ENCODE data around the gene SOAT2. TPM values are rescaled to one million over a fixed set of nuclear protein-coding genes. Genes with fewer than 3 reads are reported as not detected.
"Not testable (repeated sequence)": the region's sequence is repeated elsewhere in the genome, so short reads cannot be mapped to it uniquely, and the experiment has no call there.

SOAT2 gene
- total RNA-seq, 1 donor from 2014 or later: not detected

DNA sequence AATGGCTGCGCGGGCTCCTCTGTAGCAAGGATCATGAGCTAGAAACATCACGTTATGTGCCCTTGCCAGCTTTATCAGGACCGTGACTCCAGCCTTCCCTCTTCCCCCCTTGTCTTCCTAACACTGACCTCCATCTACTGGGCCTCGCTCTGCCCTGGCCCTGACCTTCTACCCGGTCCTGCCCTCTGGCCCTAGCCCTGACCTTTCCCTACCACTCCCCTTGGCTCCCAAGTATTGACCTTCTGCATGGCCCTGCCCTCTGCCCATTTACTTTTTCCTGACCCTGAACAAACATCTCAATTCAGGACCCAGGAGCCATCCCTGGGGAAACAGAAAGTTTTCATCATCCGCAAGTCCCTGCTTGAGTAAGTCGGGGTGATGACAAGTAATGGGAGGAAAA lies 2.0 kb downstream of the SOAT2 start:
- DNase-seq (ENCODE audit: low read depth, low spot score): no peak

DNA sequence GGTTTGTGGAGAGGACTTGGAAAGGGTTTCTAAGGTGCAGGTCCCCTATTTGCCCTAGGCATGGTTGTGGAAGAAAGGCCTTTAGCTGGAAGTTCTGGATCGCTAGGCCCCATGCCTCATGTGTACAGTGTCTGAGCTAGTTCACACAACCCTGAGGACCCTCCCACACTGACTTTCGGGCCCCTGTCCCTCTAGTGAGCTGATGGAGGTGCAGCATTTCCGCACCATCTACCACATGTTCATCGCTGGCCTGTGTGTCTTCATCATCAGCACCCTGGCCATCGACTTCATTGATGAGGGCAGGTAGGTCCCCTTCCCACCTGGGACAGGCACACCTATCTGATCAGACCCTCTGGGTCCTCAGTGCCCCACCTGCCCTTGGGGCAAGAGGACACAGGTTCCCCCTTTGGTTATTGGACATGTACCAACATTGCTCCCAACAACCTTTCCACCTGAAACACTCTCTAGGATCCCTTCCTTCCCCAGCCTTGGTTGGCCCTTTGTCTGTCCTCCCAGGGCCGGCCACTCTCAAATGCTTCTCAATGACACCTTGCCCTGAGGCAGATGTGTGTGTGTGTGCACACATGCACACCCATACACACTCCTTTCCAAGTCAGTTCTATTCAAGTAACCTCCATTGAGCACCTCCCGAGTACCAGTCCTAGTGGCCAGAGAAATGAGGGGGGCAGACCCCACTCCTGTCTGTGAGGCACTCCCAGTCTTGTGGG lies 2.6 kb downstream of the SOAT2 start:
- DNase-seq (ENCODE audit: low read depth, low spot score): no peak

DNA sequence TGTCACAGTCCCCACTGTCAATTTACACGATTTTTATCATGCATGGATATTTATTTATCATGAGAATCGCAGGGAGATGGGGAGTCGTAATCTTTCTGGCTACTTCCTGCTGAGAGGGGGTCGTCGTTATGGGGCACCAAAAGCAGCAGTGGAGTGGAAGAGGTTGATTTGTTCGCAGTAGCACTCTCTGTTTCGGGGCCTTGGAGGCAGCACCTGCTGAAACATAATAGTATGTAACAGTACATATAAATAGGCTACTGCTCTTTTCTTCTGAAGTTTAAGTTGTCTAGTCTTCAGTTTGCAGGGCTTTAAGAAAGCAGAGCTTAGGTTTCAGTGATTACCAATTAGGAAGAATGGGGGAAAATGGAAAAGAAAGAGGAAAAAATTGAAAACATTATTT lies 3.8 kb downstream of the SOAT2 start:
- no peak for DNase-seq (ENCODE audit: low read depth, low spot score)

DNA sequence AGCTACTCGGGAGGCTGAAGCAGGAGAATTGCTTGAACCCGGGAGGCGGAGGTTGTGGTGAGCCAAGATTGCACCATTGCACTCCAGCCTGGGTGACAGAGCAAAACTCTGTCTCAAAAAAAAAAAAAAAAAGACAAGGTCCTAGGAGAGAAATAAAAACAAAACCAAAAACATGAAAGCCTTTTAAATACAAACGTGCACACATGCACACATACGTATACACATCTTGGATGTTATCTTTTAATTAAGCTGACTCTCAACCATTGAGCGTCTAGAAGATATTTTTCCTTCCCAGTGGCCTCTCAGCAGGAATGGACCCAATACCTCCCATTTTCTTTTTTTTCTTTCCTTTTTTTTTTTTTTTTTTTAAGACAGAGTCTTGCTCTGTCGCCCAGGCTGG lies 9.1 kb downstream of the SOAT2 start:
- DNase-seq (ENCODE audit: low read depth, low spot score): not testable (repeated sequence)

DNA sequence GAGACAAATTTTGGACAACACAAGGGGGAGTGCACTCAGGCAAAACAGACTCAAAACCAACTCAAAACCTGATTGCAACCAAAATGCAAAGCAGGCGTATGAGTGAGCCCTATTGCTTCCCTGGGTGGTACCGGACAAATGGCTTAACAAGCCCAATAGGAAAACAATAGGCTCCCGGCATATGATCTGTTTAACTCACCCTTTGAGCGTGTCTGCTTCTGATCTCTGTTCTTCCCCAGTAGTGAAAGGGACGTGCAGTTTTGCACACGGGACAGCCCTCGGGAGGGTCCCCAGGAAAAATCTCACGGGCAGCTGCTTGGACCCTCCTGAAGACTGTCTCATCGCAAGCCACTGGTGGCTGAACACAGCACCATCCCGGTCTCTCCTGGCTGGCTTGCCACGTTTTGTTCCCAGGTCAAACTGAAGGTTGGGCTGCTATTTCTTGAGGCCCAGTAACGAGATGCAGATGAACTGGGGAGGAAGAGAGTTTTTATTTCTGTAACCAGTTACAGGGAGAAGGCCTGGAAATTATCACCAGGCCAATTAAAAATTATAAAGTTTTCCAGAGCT lies 9.9 kb downstream of the SOAT2 start:
- no peak for DNase-seq (ENCODE audit: low read depth, low spot score)

DNA sequence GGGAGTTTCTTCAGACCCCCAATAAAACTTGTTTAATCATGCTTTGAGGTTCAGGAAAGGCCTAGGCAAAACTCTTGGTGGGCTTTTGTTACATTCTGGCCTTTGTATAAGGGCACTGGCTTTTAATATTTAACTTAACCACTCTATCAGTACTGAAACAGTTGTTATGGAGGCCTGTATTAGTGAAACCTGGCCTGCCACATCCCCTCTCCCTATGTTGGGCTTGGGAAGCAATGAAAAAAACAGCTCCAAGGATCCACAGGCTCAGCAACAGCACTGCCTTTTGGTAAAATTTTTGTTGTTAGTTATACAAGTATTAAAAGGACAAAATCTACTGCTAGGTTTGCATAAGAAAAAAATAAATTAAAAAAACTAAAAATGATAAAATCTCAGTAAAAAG lies 10.7 kb downstream of the SOAT2 start:
- no peak for DNase-seq (ENCODE audit: low read depth, low spot score)

DNA sequence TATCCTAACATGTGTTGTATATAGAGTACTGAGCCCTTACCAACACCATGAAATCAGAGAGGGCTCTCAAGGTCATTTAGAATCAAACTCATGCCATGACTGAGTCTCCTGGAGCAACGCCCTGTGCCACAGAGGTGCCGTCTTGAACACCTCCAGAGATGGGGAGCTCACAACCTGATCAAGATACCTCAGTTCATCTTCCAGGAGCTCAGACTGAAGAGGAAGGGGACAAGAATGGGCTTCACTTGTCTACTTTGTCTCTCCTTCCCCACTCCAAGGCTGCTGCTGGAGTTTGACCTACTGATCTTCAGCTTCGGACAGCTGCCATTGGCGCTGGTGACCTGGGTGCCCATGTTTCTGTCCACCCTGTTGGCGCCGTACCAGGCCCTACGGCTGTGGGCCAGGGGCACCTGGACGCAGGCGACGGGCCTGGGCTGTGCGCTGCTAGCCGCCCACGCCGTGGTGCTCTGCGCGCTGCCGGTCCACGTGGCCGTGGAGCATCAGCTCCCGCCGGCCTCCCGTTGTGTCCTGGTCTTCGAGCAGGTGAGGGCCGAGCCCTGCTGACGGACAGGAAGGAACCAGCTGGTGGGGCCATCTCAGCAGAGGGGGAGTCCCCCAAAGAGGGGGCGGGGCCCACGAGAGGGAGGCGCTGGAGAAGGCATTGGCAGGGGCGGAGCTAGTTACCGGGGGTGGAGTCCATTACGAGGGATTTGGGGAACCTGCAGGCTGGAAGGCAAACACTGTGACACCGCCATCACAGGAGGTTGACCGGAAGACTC lies 12.0 kb downstream of the SOAT2 start:
- DNase-seq (ENCODE audit: low read depth, low spot score): no peak

DNA sequence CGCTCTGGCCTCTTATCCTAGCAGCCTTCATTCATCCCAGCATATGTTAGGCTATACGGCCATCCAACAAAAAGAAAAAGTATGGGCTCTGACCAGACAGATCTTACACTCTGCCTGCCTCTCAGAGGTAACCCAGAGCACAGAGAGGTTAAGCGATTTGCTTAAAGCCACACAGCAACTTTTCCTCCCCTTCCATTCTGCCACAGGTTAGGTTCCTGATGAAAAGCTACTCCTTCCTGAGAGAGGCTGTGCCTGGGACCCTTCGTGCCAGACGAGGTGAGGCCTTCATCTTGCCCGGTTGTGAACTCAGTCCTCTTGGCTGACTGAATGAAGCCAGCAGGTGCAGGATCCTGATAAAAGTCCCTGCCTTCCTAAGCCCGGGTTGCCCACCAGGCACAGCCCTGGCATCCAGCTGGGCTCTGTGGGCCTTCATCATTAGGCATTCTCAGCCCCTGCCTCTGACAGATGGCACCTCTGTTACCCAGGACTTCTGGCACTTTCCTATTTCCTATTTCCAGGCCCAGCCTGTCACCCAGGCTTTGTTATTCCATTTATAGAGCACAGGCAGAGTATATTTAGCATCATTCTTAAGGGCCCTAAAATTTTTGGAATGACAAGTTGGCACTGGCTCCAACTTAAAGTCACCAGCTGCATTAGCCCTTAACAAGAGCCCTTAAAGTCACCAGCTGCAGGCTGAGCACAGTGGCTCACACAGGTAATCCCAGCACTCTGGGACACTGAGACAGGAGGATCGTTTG lies 12.8 kb downstream of the SOAT2 start:
- no peak for DNase-seq (ENCODE audit: low read depth, low spot score)

DNA sequence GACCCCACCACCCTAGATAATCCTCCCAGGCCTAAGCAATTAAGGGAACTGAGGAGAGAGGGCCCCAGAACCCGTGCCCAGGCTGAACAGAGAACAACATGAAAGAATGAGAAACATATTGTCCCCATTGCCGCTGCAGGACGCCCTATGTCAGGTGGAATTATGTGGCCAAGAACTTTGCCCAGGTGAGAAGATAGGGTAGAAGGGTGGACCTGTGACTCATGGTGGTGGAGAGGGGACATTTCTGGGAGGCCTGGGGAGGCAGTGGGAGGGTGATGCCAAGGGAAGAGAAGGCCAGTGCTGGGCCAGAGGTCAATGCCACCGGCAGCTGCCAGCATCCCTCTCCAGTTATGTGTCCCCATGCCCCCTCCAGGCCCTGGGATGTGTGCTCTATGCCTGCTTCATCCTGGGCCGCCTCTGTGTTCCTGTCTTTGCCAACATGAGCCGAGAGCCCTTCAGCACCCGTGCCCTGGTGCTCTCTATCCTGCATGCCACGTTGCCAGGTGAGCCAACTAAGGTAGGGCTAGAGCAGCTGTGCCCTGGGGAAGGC lies 15.5 kb downstream of the SOAT2 start:
- no peak for DNase-seq (ENCODE audit: low read depth, low spot score)

DNA sequence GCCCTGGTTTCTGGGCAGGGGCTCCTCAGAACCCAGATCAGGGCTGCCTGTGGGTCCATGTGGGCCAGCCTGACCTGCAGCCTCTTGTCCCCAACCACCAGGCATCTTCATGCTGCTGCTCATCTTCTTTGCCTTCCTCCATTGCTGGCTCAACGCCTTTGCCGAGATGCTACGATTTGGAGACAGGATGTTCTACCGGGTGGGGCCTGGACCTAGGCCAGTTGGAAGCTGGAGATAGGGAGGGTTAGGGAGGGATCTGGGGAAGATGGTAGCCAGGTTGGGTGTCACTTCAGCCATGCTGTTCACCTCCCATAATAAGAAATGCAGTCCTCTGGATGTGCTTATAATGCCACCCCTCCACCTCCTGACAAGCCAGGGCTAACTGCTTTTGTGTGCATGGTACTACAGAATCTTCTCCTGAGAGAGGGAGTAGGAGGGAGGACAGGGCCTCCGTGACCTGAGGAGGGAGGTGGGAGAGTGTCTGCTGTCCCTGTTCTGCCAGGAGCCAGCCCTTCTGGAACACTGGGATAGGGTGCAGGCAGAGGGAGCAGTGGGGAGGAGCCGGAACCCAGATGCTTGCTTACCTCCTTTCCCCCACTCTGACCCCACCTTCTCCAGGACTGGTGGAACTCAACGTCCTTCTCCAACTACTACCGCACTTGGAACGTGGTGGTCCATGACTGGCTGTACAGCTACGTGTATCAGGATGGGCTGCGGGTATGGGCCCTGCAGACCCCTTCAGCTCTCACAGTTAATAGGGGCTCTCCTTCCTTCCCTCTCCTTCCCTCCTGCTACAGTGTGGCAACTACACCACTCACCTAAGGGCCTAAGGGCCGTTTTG lies 17.6 kb downstream of the SOAT2 start:
- no peak for DNase-seq (ENCODE audit: low read depth, low spot score)

DNA sequence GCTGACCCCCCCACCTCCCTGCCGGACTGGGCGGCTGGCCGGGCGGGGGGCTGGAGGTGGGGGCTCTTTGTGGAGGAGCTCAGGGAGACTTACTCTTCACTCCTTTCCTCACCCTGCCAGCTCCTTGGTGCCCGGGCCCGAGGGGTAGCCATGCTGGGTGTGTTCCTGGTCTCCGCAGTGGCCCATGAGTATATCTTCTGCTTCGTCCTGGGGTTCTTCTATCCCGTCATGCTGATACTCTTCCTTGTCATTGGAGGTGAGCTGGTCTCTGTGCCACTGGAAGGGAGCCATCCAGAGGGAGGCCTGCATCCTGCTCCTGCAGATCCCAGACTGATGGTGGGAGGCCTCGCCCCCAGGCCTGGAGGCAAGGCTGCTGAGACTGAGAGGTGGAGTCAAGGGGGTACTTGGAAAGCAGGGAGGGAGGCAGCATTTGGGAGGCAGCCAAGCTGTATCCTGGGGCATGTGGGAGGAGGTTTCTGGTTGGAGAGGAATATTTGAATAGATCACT lies 19.7 kb downstream of the SOAT2 start:
- DNase-seq (ENCODE audit: low read depth, low spot score): no peak

DNA sequence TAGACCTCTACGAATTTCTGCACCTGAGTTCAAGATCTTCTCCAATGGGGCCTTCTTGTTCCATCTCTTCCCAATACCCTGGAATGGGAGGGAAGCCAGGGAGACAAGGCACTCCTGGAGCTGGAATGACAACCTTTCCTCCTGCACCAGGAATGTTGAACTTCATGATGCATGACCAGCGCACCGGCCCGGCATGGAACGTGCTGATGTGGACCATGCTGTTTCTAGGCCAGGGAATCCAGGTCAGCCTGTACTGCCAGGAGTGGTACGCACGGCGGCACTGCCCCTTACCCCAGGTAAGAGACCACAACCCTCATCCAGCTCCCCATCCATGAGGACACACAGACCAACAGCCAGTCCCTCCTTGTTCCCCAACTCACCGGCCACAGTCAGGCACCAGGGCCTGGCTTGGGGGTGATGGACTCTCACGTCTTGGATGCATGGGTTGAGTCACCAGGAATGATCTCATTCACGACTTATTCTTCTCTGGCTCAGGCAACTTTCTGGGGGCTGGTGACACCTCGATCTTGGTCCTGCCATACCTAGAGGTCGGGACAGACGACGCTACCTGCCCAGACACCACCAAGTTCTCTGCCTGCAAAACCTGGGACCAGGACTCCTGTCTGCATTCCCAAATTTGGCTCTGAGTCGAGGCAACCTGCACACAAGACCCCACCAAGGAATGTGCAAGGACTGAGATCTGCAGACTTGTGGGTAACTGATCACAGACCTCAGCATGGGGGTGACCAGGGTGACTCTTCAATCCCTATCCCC lies 20.5 kb downstream of the SOAT2 start:
- DNase-seq (ENCODE audit: low read depth, low spot score): no peak

DNA sequence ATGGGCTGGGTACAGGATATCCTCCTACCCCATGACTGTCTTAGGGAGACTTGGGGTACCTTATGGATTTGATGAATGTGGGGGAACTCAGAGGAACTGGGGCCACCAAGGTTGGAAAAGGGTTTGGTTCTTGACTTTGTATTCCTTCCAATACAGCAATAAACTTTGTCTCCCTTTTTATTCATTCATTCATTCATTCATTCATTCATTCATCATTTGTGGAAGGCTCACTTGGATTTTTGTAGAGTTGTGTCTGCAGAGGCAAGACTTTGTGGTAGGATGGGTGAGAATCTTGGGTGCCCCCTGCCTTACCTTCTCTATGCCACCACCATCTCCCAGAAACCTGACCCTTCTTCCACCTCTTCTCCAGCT lies 21.1 kb downstream of the SOAT2 start:
- DNase-seq (ENCODE audit: low read depth, low spot score): no peak

DNA sequence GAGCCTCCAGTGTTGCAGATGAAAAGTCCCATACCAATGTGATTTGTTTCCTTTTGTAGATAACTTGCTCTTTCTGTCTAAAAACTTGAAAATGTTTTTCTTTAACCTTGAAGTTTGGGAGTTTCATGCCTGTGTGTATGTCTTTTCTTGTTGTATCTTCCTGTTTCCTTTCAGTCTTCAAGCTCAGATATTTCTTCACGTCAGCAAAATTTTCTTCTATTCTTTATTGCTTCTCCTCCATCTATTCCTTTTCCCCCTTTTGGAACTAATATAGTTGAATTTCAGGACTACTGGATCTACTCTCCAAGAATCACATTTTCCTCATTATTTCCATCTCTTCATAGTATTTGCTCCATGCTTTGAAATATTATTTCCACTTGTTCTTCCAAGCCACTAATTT lies 23.9 kb downstream of the SOAT2 start:
- DNase-seq (ENCODE audit: low read depth, low spot score): no peak

DNA sequence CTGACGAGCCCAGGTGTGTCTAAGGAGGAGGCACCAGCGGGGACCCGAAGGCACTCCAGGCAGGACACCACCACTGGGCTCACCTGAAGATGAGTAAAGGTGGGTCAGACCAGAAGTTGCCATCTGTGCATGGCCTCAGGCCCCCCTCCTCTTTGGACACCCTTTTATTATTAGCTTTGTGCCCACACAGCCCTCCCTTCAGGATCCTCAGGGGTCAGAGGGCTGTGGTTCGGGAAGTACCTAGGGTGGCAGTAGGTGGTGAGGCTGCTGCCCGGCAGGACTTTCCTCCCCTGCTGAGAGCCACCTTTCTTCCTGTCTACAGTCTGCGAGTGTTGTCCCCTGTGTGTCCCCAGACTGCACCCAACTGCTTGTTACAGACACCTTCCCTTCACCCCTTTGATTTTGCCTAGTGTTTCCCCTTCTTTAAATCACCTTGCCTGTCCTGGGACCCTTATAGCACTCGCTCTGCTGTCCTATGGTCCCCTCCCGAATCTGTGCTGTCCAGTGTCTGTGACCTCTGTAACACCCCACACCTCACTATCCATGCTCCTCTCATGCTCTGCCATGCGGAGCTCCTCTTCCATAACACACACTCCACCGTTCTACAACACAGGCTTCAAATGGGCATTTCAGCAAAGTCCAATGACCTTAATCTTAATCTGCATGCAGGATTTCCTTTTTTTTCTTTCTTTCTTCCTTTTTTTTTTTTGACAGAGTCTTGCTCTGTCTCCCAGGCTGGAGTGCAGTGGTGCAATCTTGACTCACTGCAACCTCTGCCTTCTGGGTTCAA lies 25.7 kb downstream of the SOAT2 start:
- no peak for DNase-seq (ENCODE audit: low read depth, low spot score)

DNA sequence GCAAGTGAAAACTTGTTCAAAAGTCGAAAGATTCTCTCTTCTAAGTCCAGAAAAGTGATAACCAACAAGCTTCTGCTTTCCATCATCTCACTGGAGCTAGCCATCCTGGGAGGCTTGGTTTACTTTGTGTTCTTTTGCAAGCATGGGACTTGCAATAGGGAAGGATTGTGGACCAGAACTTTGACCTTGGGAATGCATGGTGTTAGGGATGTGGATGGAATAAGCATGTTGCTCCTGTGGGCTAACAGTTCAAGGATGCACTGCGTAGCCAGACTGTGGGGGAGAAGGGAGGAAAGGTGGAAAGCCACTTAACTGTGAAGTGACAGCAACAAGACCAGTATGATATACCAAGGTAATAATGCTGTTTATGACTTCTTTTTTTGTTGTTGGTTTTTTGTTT lies 28.6 kb downstream of the SOAT2 start:
- no peak for DNase-seq (ENCODE audit: low read depth, low spot score)

DNA sequence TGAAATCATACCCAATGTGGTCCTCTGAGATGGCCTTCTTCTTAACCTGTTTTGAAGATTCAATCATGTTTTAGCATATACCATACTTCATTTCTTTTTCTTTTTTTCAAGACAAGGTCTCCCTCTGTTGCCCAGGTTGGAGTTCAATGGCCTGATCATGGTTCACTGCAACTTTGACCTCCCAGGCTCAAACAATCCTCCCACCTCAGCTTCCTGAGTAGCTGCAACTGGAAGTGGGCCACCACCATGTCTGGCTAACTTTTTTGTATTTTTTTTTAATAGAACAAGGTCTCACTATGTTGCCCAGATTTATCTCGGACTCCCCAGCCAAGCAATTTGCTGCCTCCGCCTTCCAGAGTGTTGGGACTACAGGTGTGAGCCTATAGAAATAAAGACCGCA lies 30.4 kb downstream of the SOAT2 start:
- no peak for DNase-seq (ENCODE audit: low read depth, low spot score)

DNA sequence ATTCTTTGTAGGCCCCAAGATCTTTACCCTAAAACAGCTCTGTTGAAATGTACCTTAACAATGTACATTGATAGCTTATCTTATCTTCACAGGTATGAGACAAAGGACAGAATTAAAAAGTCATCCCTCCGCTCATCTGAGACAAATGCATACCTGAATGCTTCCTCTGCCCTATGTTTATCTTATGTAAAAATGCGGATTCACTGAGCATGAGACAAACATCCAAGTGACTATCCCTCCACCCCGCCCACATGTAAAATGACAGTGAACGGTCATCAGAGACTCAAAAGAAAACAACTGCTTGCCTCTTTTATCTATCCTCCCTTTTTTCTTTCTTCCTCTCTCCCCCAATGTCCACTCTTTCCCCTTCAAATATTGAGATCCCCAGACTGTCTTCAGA lies 40.1 kb downstream of the SOAT2 start:
- DNase-seq (ENCODE audit: low read depth, low spot score): no peak

Measured in pulmonary artery endothelial cell (primary cell).